Stimulated activated CD8-positive, alpha-beta memory T cell treated with anti-CD3 and anti-CD28 coated beads, Interleukin-15, amount 100 ng/mL, for 24 hours (primary cell): ENCODE results near the gene AIF1L.

Source experiments
- DNase-seq: peaks from one replicate; pipeline ENCODE4 v3.0.0-alpha.2; 2020; ENCODE audit warnings: low read depth

AIF1L gene

DNA sequence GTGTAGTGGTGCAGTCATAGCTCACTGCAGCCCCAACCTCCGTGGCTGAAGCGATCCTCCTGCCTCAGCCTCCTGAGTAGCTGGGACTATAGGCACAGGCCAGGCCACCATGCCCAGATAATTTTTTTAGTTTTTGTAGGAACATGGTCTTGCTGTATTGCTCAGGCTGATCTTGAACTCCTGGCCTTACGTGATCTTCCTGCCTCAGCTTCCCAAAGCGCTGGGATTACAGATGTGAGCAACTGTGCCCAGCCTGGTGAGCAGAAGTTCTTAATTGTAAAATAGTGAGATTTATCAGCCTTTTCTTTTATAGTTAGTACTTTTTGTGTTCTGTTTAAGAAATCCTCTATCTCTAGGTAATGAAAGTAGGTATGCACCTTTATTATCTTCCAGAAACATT, 71.6 kb downstream of the AIF1L start:
- DNase-seq: no peak

DNA sequence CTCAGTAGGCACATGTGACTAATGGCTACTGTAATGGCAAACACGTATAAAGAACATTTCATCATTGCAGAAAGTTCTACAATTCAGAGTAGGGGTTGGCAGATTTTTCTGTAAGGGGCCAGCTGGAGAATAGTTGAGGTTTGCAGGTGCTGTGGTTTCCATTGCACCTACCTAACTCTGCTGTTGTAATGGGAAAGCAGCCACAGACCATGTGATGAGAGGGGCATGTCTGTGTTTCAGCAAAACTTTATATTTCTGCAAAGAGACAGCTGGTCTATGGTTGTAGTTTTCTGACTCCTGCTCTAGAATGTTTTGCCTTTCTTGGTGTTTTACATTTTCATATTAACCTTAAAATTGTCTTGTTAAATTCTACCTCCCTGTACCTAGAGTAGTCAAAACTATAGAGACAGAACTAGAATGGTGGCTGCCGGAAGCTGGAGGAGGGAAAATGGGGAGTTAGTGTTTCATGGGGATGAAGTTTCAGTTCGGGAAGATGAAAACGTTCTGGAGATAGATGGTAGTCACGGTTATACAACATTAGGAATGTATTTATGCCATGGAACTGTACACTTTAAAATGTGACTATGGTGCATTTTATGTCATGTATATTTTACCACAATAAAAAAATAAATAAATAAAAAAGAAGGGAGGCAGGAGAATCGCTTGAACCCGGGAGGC, 73.4 kb downstream of the AIF1L start:
- DNase-seq: no peak
